ENCODE data around the gene BBS5. TPM values are rescaled to one million over a fixed set of nuclear protein-coding genes. Genes with fewer than 3 reads are reported as not detected.

Gene BBS5
- total RNA-seq, 4 donors from 2014 or later: 6.4 to 10.5 (median 8.9) TPM

- no peak for TF ChIP-seq CTCF (IDR thresholded peaks at IDR 0.05; ENCODE audit: low read depth)
Measured at GRCh38 chr2:169491378-169491777, 12.1 kb downstream of the BBS5 start.

- no peak for TF ChIP-seq CTCF (IDR thresholded peaks at IDR 0.05; ENCODE audit: low read depth)
Measured at GRCh38 chr2:169493360-169493759, 14.1 kb downstream of the BBS5 start.

- no peak for TF ChIP-seq CTCF (IDR thresholded peaks at IDR 0.05; ENCODE audit: low read depth)
Measured at GRCh38 chr2:169495310-169495928, 16.1 kb downstream of the BBS5 start.

GRCh38 chr2:169504651-169505050, 25.4 kb downstream of the BBS5 start:
- no peak for TF ChIP-seq CTCF (IDR thresholded peaks at IDR 0.05; ENCODE audit: low read depth)

- TF ChIP-seq CTCF (IDR thresholded peaks at IDR 0.05; ENCODE audit: low read depth): no peak
Measured at GRCh38 chr2:169507698-169508097, 28.4 kb downstream of the BBS5 start.

GRCh38 chr2:169509298-169509885, 30.1 kb downstream of the BBS5 start, which contains the start of gene KLHL41:
TSS of gene KLHL41 (plus strand) at chr2:169509702. CDS start at chr2:169509779, 77 bp downstream.
- TF ChIP-seq CTCF (IDR thresholded peaks at IDR 0.05; ENCODE audit: low read depth): no peak

- TF ChIP-seq CTCF (IDR thresholded peaks at IDR 0.05; ENCODE audit: low read depth): no peak
Measured at GRCh38 chr2:169509955-169510354, 30.7 kb downstream of the BBS5 start.
